Fibroblast of gingiva (primary cell): ENCODE results near the gene ATP6V0B.
A peak's percentile ranks its signal among the peaks of the same experiment; 100 is the strongest.

Source experiments
- DNase-seq: peaks from one replicate; pipeline ENCODE4 v3.0.0-alpha.2; 2011; ENCODE audit warnings: low read depth

The ATP6V0B gene

DNA sequence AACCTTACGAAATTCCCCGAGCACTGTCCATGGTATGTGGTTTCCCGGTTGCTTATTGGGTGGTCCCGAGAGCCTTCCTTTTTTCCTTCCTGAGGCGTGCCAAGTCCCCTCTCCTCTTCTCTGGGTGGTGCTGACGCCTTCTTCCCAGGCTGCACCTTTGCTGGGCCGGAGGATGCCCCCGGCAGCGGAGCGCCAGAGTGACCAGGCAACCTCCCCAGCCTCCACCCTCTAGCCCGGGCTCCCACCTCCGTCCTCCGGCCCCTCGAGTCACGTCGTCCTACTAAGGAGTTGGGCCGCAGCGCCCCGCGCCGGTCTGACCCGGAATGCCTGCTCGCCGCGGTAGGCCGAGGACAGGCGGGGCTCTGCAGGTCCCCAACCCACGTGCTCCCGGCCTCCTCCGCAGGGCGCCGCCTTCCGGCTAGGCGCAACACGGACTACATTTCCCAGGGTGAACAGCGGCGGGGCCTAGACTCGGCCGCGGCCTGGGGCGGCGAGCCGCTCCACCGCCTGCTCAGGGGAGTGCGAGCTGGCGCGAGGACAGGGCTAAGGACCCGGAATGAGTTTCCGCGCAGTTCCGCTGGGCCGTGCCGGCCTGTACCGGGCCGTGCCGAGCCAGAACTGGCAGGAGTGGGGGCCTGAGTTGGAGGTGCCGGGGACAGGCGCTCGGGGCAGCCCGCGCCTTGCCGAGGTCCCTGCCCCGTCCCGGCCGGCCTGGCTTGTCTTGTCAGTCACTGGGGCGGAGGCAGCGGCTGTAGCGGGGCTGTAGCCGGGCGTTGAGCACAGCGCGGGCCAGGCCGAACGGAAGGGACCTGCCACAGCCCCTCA is 28.3 kb upstream of the ATP6V0B start, which contains the start of gene IPO13:
TSS of gene IPO13 (plus strand) at position 715 of the 825 bp plus-strand sequence. CDS start 651 bp downstream, outside the sequence.
- peak; percentile 92 for DNase-seq

GRCh38 chr1:43947061-43947873 is 27.5 kb upstream of the ATP6V0B start:
- no peak for DNase-seq

DNA sequence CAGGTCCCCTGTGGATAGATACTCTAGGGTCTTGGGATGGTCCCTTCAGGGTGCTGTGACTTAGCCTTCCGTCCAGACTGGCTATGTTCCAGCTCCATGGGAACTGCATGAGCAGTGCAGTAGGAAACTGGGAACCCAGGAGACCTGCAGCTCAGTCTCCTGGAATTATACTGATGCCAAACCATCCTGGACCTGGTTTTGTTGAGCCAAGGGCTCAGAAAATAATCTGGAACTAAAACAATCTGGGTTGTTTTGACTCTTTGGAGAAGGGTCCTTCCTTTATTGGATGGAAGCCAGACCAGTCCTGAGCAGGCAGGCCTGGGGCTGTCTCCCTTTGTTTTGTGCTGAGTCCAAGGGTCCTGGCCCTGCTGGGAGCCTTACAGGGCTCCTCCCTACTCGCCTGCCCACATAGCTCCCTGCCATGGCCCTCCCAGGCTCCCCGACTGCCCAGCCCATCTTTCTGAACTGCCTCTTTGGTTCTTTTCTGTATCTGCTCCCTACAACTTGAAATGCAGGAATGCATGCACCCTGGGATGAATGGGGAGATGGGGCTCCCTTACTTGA is 26.8 kb upstream of the ATP6V0B start:
- DNase-seq, result no peak

GRCh38 chr1:43949678-43950077 is 25.1 kb upstream of the ATP6V0B start:
- DNase-seq, result no peak

DNA sequence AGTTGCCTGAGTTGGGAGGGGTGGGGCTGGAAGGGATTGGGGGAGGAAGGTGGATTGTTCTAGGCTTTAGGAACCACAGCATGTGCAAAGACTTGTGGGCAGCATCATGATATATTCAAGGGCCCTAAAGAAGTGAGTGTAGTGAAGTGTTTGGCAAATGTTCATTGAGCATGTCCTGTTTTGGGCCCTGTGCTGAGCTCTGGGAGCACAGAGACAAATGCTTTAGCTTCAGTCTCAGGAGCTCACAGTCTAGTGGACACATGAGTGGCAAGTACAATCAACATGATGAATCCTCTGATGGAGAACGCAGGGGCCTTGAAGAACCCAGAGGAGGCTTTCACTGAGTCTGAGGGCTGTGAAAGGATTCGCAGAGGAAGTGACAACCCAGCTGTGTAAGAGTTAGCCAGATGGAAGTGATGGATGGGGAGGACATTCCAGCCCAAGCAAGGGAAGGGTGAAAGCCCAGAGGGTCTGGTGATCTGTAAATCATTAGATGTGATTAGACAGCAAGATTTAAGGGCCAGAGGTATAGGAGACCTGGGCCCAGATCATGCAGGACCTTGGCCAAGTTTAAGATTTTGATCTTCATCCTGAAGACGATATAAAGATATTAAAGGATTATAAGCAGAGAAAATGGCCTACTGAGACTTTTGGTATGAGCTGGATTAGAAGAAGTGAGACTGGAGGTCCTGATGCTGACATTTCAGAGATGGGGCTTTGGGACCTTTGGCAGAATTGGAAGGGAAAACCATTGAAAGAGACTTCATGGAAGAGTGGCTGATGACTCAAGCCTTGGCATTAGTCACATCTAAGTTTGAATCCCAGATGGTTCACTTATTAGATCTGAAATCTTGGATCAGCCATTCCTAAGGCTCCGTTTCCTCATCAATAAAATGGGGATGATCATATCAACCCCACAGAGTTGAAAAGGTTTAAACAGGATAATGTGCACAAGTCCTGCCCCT is 23.5 kb upstream of the ATP6V0B start:
- DNase-seq, result no peak

GRCh38 chr1:43952731-43953346 is 21.9 kb upstream of the ATP6V0B start:
- DNase-seq, result no peak

DNA sequence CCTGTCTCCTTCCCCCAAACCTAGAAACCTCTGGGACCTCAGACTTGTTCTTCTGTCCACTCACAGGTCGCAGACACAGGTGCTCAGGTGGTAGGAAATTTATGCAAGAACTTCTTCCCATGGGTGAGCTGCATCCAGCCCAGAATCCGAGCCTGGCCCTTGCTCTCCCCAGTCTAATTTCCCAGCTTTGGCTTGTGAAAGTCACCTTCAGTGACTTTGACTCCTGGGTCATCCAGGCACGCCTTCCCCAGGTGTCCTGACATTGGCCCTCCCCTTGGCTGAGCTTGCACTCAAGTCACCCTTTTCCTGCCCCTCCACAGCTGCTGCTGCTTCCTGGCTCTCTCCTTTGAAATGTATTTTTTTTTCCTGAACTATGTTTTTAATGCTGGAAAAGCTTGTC is 21.4 kb upstream of the ATP6V0B start:
- DNase-seq, result no peak

DNA sequence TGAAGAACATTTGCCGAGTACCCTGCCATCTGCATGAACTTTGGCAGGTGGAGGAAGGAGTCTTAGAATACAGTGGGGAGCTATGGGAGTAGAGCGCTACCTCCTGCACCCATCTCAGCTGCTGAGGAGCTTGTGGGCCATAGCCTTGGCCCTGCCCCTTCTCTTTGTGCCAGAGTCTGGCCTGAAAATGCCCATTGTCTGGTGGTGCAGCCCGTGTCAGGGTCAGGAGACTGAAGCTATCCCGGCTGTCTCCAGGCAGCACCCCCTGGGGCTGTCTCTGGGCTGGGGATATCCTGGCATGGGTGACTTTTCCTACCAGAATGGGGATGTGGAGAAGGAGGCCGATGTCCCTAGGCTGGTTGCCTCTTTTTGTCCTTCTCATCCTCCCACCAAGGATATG is 20.7 kb upstream of the ATP6V0B start:
- DNase-seq, result no peak

- DNase-seq, result no peak
Observed at GRCh38 chr1:43956234-43956633, 18.5 kb upstream of the ATP6V0B start.

DNA sequence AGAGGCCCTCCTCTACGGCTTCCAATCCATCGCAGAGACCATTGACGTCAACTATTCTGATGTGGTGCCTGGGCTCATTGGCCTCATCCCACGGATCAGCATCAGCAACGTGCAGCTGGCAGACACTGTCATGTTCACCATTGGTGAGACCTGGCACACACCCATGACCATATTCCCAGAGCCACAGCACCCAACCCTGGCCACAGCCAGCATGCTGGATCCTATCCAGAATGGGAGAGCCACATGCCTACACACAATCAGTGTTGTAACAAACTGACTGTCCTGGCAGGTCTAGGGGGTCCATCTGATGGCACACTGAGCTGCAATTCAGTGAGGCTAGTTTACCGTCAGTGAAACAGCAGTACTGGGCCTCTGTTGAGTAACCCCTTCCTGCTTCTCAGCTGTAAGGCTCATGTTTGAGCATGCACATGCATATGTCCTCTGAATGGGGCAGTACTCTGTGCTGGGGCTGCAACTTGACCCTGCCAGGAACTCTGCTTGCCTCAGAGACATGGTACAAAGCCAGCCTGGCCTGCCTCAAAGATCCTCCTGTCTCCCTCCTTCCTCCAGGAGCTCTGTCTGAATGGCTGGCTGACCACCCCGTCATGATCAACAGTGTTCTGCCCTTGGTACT is 17.2 kb upstream of the ATP6V0B start:
- no peak for DNase-seq

DNA sequence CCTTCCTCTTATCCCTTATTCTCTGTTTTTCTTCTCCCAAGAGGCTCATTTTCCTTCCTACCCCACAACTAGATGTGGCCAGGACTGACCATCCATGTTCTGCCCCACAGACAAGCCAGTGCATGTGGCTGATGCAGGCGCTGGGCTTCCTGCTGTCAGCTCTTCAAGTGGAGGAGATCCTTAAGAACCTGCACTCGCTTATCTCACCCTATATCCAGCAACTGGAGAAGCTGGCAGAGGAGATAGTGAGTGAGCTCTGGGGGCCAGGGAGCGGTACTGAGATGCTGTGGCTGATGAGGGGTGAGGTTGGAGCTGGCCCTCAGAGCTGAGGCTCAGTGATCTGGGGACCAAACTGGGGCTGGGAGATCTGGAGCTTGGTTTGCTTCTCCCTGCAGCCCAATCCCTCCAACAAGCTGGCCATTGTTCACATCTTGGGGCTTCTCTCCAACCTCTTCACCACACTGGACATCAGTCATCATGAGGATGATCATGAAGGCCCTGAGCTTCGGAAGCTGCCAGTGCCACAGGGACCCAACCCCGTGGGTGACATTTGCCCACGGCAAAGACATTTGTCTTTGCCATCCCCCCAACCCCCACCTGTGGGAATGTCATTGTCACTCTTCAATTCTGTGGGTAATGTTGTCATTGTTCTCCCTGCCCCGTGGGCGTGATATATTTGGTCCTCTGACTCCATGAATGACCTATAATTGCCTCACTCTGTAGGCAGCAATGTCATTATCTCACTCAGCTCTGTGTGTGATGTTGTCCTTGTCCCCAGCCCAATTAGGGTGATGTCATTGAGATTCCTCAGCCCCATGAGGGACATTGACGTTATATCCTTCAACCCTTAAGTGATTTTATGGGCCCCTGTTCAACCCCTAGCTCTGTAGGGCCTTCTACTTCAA is 16.2 kb upstream of the ATP6V0B start:
- no peak for DNase-seq

DNA sequence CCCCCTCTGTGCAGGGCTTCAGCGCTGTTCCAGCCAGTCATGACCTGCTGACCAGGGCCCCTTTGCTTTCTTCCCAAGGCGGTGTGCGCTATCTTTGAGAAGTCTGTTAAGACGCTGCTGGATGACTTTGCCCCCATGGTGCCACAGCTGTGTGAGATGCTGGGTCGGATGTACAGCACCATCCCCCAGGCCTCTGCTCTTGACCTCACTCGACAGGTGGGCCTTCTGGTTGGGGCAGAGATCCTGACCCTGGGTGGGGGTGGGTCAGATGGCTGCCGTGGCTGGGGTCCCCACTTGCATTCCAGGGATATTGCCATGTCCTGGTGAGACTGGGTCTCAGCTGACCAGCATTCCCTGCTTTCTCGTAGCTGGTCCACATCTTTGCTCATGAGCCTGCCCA is 14.0 kb upstream of the ATP6V0B start:
- no peak for DNase-seq

GRCh38 chr1:43961692-43962091 is 13.1 kb upstream of the ATP6V0B start:
- DNase-seq, result no peak

GRCh38 chr1:43962324-43962723 is 12.4 kb upstream of the ATP6V0B start:
- DNase-seq, result no peak

- DNase-seq, result no peak
Observed at GRCh38 chr1:43963006-43963405, 11.8 kb upstream of the ATP6V0B start.

- no peak for DNase-seq
Observed at GRCh38 chr1:43963890-43964289, 10.9 kb upstream of the ATP6V0B start.

DNA sequence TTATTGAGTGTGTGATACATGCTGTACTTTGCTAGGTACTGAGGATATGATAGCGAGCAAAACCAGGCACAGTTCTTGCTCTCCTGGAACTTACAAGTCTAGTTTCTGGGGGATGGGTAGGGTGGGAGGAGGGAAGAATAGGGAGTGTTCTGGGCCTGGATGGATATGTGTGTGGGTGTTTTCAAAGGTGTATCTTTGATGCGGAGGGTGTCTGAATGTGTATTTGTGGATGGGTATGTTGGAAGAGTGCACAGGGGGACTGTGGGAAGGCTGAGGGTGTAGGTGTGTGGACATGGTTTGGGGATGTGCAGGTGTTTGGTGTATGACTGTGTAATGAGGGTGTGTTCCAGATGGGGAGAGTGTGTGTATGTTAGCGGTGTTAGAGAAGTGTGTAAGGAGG is 9.4 kb upstream of the ATP6V0B start:
- no peak for DNase-seq

DNA sequence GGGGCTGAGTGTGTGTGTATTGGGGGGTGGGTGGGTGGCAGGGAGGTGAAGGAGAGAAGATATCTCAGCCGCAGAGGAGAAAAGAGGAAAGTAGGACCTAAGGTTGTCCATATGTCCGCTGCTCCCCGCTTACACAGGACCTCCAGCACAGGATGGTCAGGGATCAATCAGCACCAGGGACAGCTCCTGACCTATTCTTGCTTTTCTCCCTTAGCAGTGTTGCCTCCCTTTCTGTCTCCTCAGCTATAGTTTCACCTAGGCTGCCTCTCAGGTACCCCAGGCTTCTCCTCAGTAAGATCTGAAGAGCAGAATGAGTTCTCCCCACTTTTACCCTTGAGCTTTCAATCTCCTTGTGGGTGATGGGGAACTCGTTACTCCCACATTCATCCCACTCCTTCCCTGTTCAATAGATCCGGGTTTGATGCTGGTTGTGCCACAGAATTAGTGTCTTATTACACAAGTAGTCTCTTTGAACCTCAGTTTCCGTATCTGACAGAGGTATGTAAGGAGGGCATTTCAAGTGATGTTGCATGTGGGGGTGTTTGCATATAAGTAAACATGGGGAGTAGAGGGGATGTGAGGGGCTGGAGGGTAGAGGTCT is 6.3 kb upstream of the ATP6V0B start:
- DNase-seq, result no peak

GRCh38 chr1:43969416-43969745 is 5.4 kb upstream of the ATP6V0B start:
- DNase-seq, result no peak
